ENCODE data around the gene PLEKHG5. TPM values are rescaled to one million over a fixed set of nuclear protein-coding genes. Genes with fewer than 3 reads are reported as not detected.

The PLEKHG5 gene
- total RNA-seq, 1 experiment from 2014 or later: 4.9 TPM

DNA sequence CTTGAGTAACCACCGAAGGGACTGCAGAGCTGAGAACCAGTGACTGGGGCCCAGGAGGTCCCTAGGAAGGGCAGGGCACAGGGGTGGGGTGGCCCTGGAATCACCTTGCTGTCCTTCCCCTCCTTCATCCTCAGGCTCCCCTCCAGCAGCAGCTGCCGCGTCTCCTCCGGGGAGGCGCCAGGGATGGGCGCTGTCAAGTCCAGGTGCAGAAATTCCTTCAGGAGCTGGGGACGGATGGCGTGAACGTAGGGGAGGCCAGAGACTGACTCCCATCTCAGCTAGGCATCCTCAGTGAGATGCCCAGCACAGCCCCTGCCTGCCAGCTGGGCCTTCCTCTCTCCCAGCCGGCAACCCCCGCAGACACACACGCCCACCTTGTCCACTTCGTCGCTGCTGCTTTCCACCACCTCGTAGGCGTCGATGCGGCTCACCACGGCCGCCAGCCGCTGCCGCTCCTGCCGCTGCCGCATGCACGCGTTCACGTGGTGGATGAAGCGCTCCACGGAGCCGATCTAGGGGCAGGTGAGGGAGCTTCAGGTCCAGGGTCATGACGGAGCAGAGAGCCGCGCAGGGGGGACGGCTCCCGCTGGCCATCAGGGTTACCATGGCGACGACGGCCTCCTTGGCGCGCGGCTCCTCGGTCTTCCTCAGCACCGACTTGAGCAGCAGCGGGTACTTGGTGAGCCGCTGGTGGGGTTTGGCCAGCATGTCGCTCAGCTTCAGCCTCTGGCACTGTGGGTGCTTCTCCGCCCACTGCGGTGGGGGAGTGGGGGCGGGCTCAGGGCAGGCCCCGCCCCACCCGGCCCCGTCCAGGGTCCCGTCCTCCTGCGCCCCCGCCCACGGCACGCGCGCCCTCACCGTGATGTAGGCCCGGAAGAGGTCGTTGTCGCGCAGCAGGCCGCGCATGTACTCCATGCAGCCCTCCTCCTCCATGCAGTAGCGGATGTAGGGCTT, 21.1 kb downstream of the PLEKHG5 start:
- no peak for DNase-seq (ENCODE audit: low read depth)
- in situ Hi-C loops (cut with HindIII; ENCODE audit: low pct_unique_long_range_greater_than_20kb, low sequenced_read_pairs): no loop called here

- DNase-seq (ENCODE audit: low read depth): no peak
- in situ Hi-C loops (cut with HindIII; ENCODE audit: low pct_unique_long_range_greater_than_20kb, low sequenced_read_pairs): no loop called here
Measured at GRCh38 chr1:6468729-6469461, 22.6 kb downstream of the PLEKHG5 start.

GRCh38 chr1:6467744-6468688, 23.5 kb downstream of the PLEKHG5 start:
- in situ Hi-C loops (cut with HindIII; ENCODE audit: low pct_unique_long_range_greater_than_20kb, low sequenced_read_pairs): no loop called here
- no peak for DNase-seq (ENCODE audit: low read depth)

DNA sequence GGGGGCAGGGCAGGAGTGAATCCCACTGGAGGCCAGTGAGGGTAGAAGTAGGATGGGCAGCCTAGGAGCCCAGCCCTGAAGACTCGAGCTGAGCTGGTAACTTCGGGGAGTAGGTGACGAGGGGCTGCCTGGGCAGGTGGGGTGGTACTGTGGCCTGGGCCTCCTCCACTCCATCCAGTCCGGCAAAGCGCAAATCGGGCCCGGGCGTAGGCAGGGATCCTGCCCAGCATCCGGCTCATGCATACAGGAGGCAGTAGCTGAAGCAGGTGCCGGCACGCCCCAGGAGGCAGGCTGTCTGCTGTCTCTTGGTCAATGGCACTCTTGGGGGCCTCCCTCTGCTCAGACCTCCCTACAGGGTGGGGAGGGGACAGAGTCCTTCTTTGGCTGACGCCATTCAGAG, 24.2 kb downstream of the PLEKHG5 start:
- no peak for DNase-seq (ENCODE audit: low read depth)
- in situ Hi-C loops (cut with HindIII; ENCODE audit: low pct_unique_long_range_greater_than_20kb, low sequenced_read_pairs): no loop called here

GRCh38 chr1:6466751-6467150, 24.7 kb downstream of the PLEKHG5 start:
- in situ Hi-C loops (cut with HindIII; ENCODE audit: low pct_unique_long_range_greater_than_20kb, low sequenced_read_pairs): no loop called here

DNA sequence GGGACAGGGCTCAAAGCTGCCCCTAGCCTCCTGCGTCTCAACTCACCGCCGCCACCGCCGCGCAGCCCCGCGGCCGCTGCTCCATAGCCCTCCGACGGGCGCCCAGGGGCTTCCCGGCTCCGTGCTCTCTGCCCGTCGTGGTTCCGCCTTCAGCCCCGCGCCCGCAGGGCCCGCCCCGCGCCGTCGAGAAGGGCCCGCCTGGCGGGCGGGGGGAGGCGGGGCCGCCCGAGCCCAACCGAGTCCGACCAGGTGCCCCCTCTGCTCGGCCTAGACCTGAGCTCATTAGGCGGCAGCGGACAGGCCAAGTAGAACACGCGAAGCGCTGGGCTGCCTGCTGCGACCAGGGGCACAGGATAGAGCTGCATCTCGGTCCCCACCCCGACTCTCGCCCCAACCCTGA, 25.4 kb downstream of the PLEKHG5 start, which contains the start of gene TNFRSF25:
Gene TNFRSF25 (minus strand): TSS at position 151 of the 400 bp plus-strand sequence. CDS start 66 bp downstream, at position 85.
- in situ Hi-C loops (cut with HindIII; ENCODE audit: low pct_unique_long_range_greater_than_20kb, low sequenced_read_pairs): no loop called here
- no peak for DNase-seq (ENCODE audit: low read depth)

More at GRCh38 chr1:6466751-6467150, 24.7 kb downstream of the PLEKHG5 start:
- DNase-seq (ENCODE audit: low read depth): no peak

- DNase-seq (ENCODE audit: low read depth): no peak
- in situ Hi-C loops (cut with HindIII; ENCODE audit: low pct_unique_long_range_greater_than_20kb, low sequenced_read_pairs): no loop called here
Measured at GRCh38 chr1:6465461-6466005, 25.9 kb downstream of the PLEKHG5 start.

DNA sequence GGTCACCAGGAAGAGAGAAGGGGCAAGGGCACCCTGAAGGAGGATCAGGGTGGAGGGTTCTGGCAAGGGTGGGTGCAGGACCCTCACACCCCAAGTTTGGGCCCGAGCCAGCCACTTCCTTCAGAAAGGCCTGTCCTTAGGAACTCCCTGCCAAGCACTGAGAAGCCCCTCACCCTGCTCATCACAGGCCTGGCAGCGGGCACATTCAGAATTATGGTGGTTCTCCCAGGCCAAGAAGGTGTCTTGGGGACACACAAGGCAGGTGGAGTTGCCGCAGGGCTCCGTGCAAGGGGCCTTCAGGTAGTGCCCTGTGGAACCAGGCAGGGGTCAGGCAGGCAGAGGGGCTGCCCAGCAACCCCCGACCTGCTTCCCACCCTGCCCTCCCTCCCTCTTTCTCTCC, 26.6 kb downstream of the PLEKHG5 start:
- in situ Hi-C loops (cut with HindIII; ENCODE audit: low pct_unique_long_range_greater_than_20kb, low sequenced_read_pairs): no loop called here
- DNase-seq (ENCODE audit: low read depth): no peak

- in situ Hi-C loops (cut with HindIII; ENCODE audit: low pct_unique_long_range_greater_than_20kb, low sequenced_read_pairs): no loop called here
- peak; percentile 41 for DNase-seq (ENCODE audit: low read depth)
Measured at GRCh38 chr1:6464514-6464836, 27.0 kb downstream of the PLEKHG5 start.

DNA sequence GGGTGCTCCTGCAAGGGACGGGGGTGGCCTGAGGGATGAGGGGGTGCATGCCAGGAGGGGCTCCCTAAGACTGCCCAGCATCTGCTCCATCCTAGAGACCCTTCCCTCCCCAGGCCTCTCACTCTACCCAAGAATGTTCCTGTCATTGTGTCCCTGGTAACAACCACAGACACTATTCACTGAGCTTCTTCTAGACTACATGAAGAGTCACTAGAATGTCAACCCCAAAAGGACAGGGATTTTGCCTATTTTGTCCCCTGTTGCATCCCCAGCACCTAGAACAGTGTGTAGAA, 28.4 kb downstream of the PLEKHG5 start:
- DNase-seq (ENCODE audit: low read depth): no peak
- in situ Hi-C loops (cut with HindIII; ENCODE audit: low pct_unique_long_range_greater_than_20kb, low sequenced_read_pairs): no loop called here

DNA sequence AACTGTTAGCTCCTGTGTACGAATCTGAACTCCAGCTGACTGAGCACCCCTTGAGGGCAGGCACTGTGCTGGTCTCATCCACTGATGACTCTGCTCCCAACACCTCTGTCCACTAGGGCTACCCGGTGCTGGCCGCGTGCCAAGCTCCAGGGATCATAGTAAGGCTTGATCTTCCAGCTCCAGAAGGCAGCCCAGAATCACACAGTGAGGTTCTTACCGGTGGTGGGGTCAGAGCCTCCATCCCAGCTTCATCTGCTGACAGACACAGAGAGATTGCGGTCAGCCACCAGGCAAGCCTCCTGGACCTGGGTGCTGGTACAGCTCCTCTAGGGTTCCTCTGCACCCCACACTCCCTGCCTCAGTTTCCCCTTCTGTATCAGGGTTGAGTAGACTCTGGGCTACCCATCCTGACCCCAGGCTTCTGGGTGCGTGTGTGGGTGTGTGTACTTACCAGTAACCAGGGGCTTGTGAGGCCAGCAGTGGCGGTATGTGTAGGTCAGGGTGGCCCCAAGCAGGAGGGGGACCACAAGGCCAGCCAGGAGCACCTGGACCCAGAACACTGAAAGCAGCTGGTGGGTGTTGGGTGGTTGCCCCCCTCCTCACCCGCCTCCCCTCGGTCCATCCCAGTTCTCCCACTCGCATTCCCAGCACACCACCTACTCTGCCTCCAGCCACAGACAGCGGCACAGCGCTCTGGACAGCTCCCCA, 28.9 kb downstream of the PLEKHG5 start:
- no peak for DNase-seq (ENCODE audit: low read depth)
- in situ Hi-C loops (cut with HindIII; ENCODE audit: low pct_unique_long_range_greater_than_20kb, low sequenced_read_pairs): no loop called here

DNA sequence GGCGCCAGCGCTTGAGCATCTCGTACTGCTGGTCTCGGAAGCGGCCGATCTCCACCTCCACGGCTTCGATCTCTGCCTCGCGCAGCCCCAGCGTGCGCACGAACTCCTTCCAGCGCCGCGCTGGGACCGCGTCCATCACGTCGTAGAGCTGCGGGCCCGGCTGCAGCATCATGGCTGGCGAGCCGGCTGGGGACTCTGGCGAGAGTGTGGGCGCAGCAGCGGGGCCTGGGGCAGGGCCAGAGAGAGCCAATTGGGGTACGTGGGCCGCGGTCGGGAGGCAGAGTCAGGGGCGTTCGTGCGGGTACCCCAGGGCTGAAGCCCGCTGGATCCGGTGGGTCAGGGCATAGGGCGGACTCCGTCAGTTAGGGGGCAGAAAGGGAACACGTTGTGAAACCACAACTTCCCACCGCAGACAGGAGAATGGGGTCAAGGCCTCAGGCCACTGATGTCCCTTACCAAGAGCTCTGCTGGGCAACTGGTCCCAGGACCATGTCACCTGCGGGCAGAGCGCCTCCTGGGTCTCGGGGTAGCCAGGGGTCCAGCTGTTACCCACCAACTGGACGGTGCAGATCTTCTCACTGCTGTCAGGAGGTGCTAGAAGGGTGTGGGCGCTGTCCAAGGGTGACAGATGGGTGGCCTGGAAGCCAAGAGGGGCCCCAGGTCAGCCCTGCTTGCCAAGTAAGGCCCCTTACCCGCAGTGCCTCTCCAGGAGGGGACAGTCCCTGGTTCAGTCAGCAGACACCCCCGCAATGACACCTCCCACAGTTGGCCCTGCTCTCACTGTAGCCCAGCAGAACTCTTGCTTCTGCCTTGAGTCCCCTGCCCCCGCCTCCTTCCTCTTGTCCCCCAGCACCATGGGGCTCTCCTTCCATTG, 29.7 kb downstream of the PLEKHG5 start:
- in situ Hi-C loops (cut with HindIII; ENCODE audit: low pct_unique_long_range_greater_than_20kb, low sequenced_read_pairs): no loop called here
- no peak for DNase-seq (ENCODE audit: low read depth)

DNA sequence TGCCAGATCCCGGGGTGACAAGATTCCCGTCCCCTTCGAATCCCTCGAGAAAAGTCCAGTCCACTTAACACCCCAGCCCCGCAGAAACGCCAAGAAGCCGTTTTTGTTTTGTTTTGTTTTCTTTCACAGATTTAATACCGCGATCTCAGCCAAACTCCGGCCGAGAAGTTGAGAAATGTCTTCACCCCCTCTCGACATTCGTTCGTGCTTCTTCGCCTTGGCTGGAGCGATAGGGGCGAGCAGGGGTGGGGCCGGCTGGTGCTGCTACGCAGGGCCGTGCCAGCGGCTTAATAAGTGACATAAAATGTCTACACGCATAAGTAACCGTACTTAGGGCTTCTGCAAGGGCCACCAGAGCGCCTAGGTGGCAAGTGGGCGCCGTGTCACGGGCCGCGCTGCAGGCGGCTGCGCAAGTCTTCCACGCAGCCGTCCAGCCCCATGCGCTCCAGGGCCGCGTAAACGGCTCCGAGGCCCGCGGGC, 30.4 kb downstream of the PLEKHG5 start:
- DNase-seq (ENCODE audit: low read depth): no peak
- in situ Hi-C loops (cut with HindIII; ENCODE audit: low pct_unique_long_range_greater_than_20kb, low sequenced_read_pairs): no loop called here

GRCh38 chr1:6460301-6461050, 31.0 kb downstream of the PLEKHG5 start:
- DNase-seq (ENCODE audit: low read depth): no peak
- in situ Hi-C loops (cut with HindIII; ENCODE audit: low pct_unique_long_range_greater_than_20kb, low sequenced_read_pairs): no loop called here

DNA sequence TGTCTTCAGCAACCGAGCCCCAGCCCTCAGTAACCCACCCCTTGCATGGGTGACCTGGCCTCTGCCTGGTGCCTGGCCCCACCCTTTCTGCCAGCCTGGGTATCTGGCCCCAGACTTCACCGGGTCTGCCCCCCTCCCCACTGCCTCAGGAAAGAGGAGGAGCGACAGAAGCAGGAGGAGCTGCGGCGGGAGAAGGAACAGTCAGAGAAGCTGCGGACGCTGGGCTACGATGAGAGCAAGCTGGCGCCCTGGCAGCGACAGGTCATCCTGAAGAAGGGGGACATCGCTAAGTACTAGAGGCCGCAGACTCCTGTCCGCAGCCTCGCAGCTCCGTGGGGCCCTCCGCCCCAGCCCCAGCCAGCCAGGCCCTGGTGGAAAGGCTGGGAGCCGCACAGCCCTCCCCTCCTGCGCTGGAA, 31.6 kb downstream of the PLEKHG5 start:
- in situ Hi-C loops (cut with HindIII; ENCODE audit: low pct_unique_long_range_greater_than_20kb, low sequenced_read_pairs): no loop called here
- no peak for DNase-seq (ENCODE audit: low read depth)

DNA sequence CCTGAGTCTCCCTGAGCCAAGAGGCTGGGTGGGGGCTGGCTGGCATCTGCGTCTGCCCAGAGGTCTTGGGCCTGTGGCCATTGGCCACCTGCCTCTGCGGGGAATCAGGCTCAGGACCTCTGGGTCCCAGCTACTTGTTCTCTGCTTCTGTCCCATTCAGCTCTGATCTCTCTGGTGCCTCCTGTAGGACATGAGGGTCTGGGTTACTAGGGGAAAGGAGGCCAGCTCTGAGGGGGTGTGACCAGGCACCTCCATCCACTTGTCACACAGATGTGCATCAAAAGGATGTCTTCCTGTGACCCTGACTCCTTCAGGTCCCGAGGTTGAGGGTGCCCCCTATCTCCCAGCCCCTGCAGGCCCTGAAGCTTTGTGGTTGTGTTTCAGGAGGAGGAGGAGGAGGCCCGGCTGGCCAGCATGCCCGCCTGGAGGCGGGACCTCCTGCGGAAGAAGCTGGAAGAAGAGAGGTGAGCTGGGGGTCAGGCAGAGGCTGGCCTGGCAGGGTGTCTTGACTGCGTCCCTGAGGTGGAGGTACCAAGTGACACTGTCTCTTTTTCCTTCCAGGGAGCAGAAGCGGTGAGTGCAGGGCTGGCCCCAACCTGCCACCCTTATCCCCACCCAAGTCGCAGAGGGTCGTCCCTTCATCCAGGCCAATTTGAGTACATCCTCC, 34.5 kb downstream of the PLEKHG5 start:
- no peak for DNase-seq (ENCODE audit: low read depth)
- in situ Hi-C loops (cut with HindIII; ENCODE audit: low pct_unique_long_range_greater_than_20kb, low sequenced_read_pairs): no loop called here
